ENCODE results near the gene PLS1.
A peak's percentile ranks its signal among the peaks of the same experiment; 100 is the strongest.

Gene PLS1

DNA sequence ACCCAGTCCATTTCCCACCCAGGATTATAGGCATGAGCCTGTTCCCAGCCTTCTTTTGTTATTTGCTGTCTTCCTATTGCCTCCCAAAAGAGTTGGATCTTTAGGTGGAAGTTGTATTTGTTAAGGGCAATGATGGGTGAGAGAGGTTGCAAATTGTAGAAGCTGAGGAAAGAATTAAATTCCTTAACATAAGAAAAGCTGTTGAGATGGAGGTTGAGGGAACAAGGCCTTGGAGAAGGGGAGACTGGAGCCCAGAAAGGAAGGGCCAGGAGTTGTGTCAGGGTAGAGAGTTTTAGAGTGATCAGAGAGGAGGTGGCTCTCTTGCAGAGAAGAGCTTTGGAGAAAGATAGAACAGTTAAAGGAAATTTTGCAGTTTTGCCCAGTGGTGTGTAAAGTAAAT, 46.8 kb downstream of the PLS1 start:
- FAIRE-seq: no peak
- DNase-seq (ENCODE audit: insufficient read length, low spot score): no peak
- TF ChIP-seq, protein P1, sequence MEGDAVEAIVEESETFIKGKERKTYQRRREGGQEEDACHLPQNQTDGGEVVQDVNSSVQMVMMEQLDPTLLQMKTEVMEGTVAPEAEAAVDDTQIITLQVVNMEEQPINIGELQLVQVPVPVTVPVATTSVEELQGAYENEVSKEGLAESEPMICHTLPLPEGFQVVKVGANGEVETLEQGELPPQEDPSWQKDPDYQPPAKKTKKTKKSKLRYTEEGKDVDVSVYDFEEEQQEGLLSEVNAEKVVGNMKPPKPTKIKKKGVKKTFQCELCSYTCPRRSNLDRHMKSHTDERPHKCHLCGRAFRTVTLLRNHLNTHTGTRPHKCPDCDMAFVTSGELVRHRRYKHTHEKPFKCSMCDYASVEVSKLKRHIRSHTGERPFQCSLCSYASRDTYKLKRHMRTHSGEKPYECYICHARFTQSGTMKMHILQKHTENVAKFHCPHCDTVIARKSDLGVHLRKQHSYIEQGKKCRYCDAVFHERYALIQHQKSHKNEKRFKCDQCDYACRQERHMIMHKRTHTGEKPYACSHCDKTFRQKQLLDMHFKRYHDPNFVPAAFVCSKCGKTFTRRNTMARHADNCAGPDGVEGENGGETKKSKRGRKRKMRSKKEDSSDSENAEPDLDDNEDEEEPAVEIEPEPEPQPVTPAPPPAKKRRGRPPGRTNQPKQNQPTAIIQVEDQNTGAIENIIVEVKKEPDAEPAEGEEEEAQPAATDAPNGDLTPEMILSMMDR (IDR thresholded peaks at IDR 0.05; ENCODE audit: insufficient read depth, missing control alignments): no peak

DNA sequence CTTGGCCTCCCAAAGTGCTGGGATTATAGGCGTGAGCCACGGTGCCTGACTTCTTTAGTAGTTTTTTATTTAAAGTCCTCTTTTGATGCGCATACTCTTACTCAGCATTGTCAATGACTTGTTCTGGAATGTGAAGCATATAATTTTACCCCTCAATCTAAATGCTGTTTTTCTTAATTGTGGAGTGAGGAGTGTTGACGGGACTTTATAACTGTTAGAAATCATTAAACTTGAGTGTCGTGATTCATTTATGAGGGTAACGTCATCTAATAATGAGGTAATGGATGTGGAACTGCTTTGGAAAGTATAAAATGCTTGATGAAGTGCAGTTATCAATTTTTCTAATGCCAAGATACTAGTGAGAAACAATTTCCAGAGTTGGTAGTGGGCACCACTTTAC, 48.3 kb downstream of the PLS1 start:
- no peak for DNase-seq (ENCODE audit: insufficient read length, low spot score)
- no peak for FAIRE-seq
- TF ChIP-seq, protein P1 (IDR thresholded peaks at IDR 0.05; ENCODE audit: insufficient read depth, missing control alignments): no peak

DNA sequence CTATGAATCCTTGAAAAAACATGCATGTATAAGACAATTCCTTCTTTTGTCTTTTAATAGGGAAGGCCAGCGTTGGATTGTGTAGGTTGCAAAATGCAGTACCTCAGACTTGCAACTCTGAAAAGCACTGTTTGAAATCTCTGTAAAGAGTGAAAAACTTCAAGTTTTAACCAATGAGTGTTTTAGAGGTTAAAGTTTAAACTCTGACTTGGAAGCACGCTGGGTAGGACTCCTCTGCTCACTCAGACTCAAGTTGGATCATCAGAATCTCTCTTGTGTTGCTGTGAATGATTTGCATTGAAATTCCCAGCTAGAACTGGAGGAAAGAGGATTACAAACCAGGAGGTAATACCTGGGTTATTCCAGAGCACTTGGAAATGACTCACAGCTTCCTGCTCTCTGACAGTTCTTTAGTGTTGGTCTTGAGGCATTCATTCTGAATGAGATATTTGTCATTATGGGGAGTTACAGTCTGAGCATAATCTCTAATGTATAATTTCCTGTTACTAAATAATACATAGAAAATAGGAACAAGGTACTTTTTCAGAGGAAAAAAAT, 49.1 kb downstream of the PLS1 start:
- peak; percentile 60 for FAIRE-seq
- TF ChIP-seq, protein P1 (IDR thresholded peaks at IDR 0.05; ENCODE audit: insufficient read depth, missing control alignments): no peak
- no peak for DNase-seq (ENCODE audit: insufficient read length, low spot score)

DNA sequence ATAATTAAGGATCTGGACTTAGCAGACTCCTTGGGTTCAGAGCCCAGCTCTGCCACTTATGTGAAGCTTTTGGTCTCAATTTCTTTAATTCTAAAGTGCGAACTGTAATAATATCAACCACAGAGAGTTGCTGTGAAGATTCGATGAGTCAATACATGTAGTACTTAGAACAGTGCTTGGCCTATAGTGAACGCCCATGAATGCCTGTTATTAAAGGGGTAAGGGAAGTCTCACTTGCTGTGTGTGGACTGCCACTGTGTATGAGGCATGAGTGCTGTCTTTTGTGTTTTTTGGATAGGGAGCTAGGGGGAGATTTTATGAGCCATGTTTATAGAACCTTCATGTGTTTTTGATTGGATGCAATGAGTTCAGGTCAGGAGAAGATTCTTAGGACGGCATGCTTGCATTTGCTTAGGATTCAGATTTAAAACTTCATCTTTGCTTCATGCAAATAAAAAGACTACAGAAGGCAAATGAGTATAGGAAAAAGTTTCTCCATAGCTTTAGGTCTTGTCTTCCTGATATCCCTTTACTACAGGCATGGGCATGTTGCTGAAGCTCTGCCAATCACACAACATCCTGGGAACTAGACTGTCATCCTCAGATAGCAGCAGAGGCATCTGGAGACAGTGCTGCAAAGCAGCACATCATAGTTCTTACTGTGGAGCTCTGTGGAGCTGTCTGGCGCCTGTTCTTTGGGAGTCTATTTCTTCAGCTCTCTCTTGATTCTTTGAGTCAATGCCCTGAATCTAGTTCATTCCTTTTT, 50.0 kb downstream of the PLS1 start:
- FAIRE-seq: no peak
- TF ChIP-seq, protein P1 (IDR thresholded peaks at IDR 0.05; ENCODE audit: insufficient read depth, missing control alignments): no peak
- no peak for DNase-seq (ENCODE audit: insufficient read length, low spot score)

DNA sequence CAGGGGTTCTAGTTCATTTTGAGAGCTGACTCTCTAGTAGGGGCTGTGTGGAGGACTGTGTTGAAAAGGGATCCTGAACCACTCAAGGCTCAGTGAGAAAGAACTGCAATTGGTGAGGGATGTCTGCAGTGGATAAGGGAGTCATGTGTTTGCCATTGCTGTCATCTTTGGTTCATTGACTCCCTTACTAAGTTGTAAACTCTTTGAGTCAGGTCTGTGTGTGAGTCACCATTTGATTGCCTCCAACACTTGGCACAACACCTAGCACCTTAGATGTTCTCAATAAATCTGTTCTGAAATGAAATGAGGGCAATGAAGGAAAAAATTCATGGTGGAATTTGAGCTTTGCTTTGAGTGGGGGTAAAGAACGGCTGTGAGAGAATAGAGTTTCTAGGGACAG, 51.7 kb downstream of the PLS1 start:
- TF ChIP-seq, protein P1 (IDR thresholded peaks at IDR 0.05; ENCODE audit: insufficient read depth, missing control alignments): no peak
- no peak for DNase-seq (ENCODE audit: insufficient read length, low spot score)
- FAIRE-seq: no peak

DNA sequence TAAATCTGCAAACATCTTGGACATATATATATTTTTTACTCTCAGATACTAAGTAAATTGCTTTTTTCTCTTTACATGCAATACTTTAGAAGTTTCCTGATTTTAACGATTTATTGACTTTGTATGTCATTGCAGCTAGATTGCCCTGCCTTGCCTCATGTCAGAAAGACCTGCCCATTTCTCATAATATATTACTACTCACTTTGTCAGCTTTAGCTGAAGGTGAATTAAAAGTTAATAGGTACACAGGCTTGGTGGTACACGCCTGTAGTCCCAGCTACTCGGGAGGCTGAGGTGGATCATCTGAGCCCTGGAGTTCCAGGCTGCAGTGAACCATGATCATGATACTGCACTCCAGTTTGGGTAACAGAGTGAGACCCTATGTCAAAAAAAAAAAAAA, 52.8 kb downstream of the PLS1 start:
- DNase-seq (ENCODE audit: insufficient read length, low spot score) (no peak), FAIRE-seq (no peak)
- TF ChIP-seq, protein P1 (IDR thresholded peaks at IDR 0.05; ENCODE audit: insufficient read depth, missing control alignments): no peak

DNA sequence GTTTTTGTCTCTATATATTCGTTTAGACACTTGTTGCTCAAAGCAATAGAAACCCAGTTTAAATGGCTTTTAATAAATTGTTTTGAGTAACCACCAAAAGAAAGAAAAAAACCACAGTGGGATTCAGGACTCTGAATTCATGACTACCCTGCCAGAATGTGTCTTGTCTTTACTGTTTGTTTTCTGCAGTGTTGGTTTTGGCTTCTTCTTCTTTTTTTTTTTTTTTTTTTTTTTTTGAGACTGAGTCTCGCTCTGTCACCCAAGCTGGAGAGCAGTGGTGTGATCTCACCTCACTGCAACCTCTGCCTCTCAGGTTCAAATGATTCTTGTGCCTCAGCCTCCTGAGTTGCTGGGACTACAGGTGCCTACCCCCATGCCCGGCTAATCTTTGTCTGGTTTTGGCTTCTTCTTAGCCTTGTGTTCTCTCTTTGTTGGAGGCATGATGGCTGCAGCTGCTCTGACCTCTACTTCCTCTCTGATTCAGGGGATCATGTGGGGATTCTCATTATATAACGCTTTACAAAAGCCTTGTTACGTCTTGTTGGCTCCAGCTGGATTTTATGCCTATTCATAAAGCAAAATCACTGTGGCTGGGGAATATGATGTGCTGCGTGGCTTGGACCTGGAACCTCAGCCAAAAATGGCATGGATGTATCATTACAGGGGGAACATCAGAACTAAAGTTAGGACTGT, 54.0 kb downstream of the PLS1 start:
- no peak for FAIRE-seq
- DNase-seq (ENCODE audit: insufficient read length, low spot score): no peak
- TF ChIP-seq, protein P1 (IDR thresholded peaks at IDR 0.05; ENCODE audit: insufficient read depth, missing control alignments): no peak

All from D721Med (cell line).